DMS53 treated with DMSO at 0.1 percent for 48 hours (cell line): ENCODE data around the gene MMP28.

Source experiments
- DNase-seq: peaks from one replicate; lab custom pipeline; 2025; ENCODE audit not compliant: unreplicated experiment; lab: John Stamatoyannopoulos, UW

Gene MMP28

DNA sequence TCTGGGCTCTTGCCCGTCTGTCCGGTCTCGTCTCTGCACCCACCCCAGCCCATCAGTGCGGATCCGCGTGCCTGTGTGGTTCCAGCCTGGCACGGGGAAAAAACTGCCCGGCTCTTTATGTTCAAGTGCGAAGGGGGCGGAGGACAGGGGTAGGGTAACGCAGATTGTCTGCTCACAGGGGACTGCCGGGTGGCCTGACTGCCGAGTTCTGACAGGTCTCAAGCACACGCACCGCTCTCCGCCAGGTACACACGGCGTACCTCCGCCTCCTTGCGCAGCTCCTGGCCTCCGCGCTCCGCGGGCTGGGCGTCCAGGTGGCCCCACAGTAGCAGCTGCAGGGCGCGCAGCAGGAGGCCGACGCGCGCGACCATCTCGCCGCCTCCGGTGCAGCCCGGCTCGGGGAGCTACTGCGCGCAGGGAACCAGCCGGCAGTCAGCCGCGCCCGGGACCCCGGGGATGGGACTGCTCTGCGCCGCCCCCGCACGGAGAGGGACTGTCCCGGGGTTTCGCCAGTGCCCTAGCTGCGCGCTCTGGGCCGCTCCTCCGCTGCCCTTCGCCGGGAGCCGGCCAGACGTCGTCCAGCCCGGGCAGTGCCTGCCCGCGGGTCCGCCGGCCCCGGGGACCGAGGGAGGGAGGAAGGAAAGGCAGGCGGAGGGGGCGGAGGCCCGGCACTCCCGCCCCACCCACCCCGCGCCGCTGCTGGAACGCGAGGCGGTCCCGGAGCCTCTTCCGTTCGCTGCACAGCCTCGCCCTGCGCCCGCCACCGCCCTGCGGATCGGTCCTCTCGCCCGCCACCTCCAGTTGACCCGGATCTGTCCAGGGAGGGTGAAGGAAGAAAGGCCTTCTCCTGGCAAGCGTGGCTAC lies at the start of gene MMP28:
Gene MMP28 (minus strand): TSS at position 635 of the 864 bp plus-strand sequence. CDS start 264 bp downstream, at position 371.
- peak; percentile 2 for DNase-seq

DNA sequence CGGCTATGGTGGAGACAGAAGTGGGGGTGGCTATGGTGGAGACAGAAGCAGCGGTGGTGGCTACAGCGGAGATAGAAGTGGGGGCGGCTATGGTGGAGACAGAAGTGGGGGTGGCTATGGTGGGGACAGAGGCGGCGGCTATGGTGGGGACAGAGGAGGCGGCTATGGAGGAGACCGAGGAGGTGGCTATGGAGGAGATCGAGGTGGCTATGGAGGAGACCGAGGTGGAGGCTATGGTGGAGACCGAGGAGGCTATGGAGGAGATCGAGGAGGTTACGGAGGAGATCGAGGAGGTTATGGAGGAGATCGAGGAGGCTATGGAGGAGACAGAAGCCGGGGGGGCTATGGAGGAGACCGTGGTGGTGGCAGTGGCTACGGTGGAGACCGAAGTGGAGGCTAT lies 49.1 kb upstream of the MMP28 start:
- no peak for DNase-seq

GRCh38 chr17:35843698-35844097 lies 48.3 kb upstream of the MMP28 start:
- no peak for DNase-seq

DNA sequence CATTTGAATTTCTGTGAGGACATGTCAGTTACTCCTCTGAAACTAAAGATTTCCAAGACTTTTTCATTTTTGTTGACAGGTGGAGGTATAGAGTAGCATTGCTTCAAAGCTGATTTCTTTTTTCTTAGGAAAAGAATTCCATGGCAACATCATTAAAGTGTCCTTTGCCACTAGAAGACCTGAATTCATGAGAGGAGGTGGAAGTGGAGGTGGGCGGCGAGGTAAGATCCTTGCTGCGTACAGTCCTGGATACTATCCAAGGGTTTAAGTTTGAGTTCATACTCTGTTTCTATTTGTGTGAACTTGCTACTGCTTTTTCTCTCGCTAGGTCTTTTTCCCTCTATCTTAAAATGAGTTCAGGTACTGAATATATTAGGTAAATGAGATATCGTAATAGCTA lies 46.8 kb upstream of the MMP28 start:
- DNase-seq: no peak

- no peak for DNase-seq
These were observed 46.1 kb upstream of the MMP28 start for GRCh38 chr17:35841505-35841904.

DNA sequence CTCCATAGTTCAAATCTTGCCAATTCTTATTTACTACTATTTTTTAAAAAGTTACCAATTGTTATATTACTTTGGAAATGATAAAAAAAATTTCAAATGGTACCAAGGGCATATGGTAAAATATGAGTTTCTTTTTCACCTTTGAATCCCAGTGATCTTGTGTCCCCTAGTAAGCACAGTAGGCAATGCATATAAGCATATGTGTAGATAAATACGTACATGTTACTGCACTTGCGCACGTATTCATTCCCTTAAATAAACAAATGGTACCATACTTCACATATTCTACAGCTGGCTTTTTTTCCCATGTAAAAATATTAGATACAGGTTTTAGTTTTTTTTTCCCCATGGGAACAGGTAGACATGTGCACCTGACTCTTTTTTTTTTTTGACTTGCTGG lies 45.7 kb upstream of the MMP28 start:
- no peak for DNase-seq

- DNase-seq: no peak
These were observed 29.8 kb upstream of the MMP28 start for GRCh38 chr17:35825206-35825605.

DNA sequence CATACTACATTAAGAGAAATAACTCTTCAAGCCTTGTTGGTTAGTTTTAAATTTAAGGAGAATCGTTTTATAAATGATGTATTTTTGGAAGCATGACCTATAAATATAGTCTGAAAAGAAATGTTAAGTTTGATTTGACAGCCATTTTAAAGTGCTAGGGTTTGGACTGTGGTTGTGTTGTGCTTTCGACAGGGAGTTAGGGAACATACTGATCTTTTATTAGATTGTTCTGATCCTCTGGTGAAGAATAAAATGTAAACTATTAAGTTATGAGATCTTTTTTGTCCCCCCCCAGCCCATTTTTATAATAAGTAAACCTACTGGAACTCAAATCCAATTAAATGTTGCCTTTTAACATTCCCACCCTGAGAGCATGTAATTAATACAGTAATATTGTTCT lies 25.9 kb upstream of the MMP28 start:
- no peak for DNase-seq

GRCh38 chr17:35819455-35819854 lies 24.0 kb upstream of the MMP28 start:
- no peak for DNase-seq

- DNase-seq: no peak
These were observed 21.8 kb upstream of the MMP28 start for GRCh38 chr17:35817196-35817595.

DNA sequence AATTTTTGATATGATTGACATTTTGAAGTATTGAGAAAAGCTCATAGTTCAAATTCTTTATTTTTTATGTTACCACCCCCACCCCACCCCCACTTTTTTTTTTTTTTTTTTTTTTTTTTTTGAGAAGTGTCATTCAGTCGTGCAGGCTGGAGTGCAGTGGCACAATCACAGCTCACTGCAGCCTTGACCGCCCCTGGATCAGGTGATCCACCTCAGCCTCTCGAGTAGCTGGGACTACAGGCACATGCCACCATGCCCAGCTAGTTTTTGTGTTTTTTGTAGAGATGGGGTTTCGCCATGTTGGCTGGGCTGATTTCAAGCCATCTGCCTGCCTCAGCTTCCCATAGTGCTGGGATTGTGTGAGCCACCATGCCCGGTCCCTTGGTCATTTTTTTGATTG lies 21.3 kb upstream of the MMP28 start:
- no peak for DNase-seq

DNA sequence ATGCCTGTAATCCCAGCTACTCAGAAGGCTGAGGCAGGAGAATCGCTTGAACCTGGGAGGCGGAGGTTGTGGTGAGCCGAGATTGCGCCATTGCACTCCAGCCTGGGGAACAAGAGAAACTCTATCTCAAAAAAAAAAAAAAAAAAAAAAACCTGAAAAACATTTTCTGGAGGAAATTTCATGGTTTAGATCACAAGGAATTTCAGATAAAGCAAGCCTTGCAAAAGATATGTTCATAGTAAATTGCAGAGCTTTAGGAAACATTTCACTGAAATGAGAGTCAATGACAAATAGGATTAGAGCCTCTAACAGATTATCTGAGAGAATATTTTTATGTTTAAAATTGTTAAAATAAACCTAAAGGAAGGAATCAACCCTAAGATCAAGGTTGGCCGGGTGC lies 17.0 kb upstream of the MMP28 start:
- DNase-seq: no peak

DNA sequence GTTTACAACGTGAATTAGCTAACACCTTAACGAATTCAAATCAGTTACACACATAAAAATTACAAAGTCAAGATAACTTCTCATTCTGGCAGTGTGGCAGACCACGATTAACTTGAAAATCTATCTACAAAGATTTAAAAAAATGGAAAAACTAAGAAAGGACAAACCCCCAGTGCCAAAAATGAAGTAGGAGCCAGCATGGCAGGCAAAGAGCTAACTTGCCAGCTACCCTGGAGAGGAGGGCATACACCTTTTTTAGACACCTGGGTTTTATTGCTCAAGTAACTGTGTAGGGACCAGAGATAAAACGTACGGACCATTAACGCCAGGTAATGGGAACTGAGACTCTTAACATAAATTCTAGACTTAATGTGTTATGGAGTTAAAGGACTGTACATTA lies 16.3 kb upstream of the MMP28 start:
- no peak for DNase-seq

DNA sequence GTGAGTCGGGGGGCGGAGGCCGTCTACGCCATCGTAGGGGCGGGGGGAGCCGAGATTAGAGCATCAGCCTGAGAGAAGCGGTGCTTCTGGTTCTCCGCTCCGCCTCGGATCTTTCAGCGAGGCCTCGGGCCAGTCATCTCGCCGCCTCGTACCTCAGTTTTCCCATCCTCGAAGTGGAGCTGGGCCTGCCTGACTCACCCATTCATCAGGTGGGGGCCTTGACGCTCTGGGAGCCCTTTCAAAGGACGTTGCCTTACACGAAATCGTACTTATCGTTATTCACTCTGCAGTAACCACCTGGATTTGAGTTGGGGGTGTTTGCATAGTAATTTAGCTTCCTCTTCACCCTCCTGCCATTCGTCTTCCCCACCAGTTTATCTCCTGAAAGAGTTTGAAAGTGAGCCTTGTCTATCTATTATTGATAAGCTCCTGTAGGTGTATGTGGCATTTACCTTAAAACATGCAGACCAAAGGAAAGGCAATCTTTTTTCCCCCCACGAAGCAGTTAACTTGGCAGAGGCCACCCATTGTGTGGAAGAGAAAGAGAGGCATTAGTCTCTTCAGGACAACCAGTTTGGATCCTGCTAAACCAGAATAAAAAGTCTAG lies 14.5 kb upstream of the MMP28 start:
- DNase-seq: peak; percentile 6

DNA sequence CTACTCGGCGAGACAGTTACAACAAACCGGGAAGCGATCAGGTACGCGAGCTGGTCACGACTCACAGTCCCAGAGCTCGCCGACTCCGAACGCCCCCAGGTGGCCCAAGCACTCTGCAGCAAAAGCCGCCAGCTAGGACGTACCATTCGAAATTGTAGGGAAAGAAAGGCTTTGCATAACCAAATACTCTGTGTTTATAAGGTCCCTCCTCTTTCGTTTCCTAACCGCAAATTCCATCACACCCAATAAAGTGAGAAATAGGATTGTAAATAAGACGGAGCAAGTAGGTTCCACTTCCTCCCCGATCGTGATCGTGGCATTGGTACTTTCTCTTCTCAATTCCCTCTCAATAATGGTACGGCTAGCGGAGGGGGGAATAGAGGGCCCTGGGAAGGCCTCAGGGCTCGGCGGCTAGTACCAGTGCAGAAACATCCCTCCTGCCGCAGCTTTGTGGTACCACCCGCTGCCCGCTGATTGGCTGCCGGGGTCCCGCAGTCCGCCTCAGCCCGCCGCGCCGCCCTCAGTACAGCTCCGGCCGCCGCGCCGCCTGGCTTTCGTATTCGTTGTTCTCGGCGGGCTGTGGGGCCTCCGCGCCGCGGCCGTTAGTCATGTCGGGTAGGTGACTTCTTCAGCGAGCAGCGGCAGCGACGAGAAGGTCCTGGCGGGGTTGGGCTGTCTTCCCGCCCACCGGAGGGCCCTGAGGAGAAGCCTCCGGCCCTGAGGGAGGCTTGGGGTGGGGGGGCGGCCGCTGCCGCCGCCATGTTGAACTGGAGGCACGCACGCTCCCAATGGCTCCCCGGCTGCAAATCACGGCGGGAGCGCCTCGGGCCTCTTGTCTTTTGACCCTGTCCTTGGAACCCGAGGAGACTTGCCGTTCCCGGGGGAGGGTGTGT lies 13.8 kb upstream of the MMP28 start, which contains the start of gene TAF15:
Gene TAF15 (plus strand): TSS at position 523 of the 893 bp plus-strand sequence. CDS start 86 bp downstream, at position 609.
- DNase-seq: peak; percentile 88

DNA sequence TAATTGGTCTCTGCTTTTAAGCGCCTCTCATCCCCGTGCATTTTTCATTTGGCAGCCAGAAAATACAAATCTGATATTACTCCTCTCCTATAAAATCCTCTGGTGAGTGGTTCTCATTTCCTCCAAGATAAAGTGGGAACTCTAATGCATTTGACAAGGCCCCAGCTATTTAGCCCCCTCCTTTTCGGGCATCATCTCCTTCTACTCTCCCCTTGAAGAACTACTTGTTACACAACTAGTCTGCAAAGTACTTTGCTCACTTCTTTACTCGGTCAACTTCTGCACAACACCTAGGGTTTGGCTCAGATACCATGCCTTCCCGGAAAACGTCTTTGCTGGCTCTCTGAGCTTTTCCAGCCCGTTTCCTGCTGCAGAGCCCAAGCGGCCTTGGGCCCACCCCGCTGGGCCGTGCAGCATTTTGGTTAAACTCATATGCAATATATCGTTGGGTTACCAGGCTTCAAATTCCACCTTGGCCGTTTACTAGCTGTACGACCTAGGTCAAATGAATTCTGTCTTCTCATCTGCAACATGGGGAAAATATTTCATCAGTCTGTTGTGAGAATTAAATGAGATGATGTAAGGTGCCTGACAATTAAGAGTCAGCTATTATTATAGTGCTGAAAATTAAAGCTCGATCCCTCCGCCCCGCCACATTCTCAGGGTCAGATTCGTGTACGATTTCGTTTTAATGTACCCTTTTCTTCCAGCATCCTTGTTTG lies 13.0 kb upstream of the MMP28 start:
- DNase-seq: no peak

GRCh38 chr17:35807371-35808144 lies 12.1 kb upstream of the MMP28 start:
- no peak for DNase-seq

GRCh38 chr17:35804658-35805192 lies 9.3 kb upstream of the MMP28 start:
- DNase-seq: peak; percentile 78

GRCh38 chr17:35801583-35802224 lies 6.3 kb upstream of the MMP28 start:
- DNase-seq: no peak
